Natural killer cell (primary cell): ENCODE results near the gene SLC26A5. TPM values are rescaled to one million over a fixed set of nuclear protein-coding genes. Genes with fewer than 3 reads are reported as not detected.
A peak's percentile ranks its signal among the peaks of the same experiment; 100 is the strongest.

Experiments used
- ATAC-seq, 3 donors: fragments of 150-1000 bp in 2 of 3; fragments of 200-7000 bp in 1 of 3; cut with Tn5 transposase; 1 replicate in 1 of 3; 2 replicates in 2 of 3; pipeline ENCODE4 v1.10.0; 2021; ENCODE audit warnings: mild to moderate bottlenecking in 2 of 3, moderate library complexity in 2 of 3
- DNase-seq, 2 donors: peaks; one replicate each; pipeline versions ENCODE4 v3.0.0 to v3.0.0-alpha.2; 2013 to 2021; ENCODE audit warnings: mixed read lengths in 1 of 2
- H3K27ac ChIP-seq: one replicate; pipeline ENCODE4 v1.5.1; 2013; ENCODE audit warnings: mild to moderate bottlenecking, low read length
- H3K27me3 ChIP-seq: one replicate; pipeline ENCODE4 v1.6.1; 2013; ENCODE audit warnings: low read length; ENCODE audit not compliant: control insufficient read depth, insufficient read depth
- H3K36me3 ChIP-seq: one replicate; pipeline ENCODE4 v1.6.1; 2013; ENCODE audit warnings: low read length; ENCODE audit not compliant: control insufficient read depth, insufficient read depth
- H3K4me1 ChIP-seq: one replicate; pipeline ENCODE4 v1.6.1; 2013; ENCODE audit warnings: low read length; ENCODE audit not compliant: control insufficient read depth, insufficient read depth
- H3K4me3 ChIP-seq: one replicate; pipeline ENCODE4 v1.5.1; 2013; ENCODE audit warnings: low read length
- H3K9me3 ChIP-seq: one replicate; pipeline ENCODE4 v1.6.1; 2013; ENCODE audit warnings: low read length; ENCODE audit not compliant: control insufficient read depth, insufficient read depth
- H3K27ac Mint-ChIP-seq, 2 donors: one replicate each; pipeline ENCODE4 v1.8.0; 2022; ENCODE audit warnings: mild to moderate bottlenecking in 2 of 2, mixed read lengths in 2 of 2, moderate library complexity in 1 of 2
- H3K27me3 Mint-ChIP-seq, 2 donors: one replicate each; pipeline ENCODE4 v1.8.0; 2022; ENCODE audit warnings: low read depth in 2 of 2, mixed read lengths in 2 of 2
- H3K36me3 Mint-ChIP-seq: one replicate; pipeline ENCODE4 v1.8.0; 2022; ENCODE audit warnings: mixed read lengths
- H3K4me1 Mint-ChIP-seq, 2 donors: one replicate each; pipeline ENCODE4 v1.8.0; 2022; ENCODE audit warnings: mixed read lengths in 2 of 2
- H3K4me3 Mint-ChIP-seq: one replicate; pipeline ENCODE4 v1.8.0; 2022; ENCODE audit warnings: mild to moderate bottlenecking, moderate library complexity, mixed read lengths
- H3K9me3 Mint-ChIP-seq, 2 donors: one replicate each; pipeline ENCODE4 v1.8.0; 2022; ENCODE audit warnings: mixed read lengths in 2 of 2
- WGBS: methylation state at CpG from one replicate; pipeline ENCODE4 v1.1.7; 2013; ENCODE audit warnings: missing lambda C conversion rate; ENCODE audit not compliant: insufficient coverage; 5-methylcytosine and 5-hydroxymethylcytosine counted together
- intact Hi-C: fragments of 100-400 bp; cut with micrococcal nuclease; formaldehyde crosslinking; loops from one replicate; pipeline ENCODE4 v1.14.2; 2022
- total RNA-seq, 4 donors: library from RNA; stranded (reverse); fragments of 120-200 nt in 1 of 4; gene quantifications; one replicate each; pipeline versions ENCODE4 v1.2.3 to v1.2.4, GENCODE V29; 2013 to 2022
- TF ChIP-seq, protein P1 (sequence below): fragments of 200-600 bp; IDR thresholded peaks from one replicate; pipeline ENCODE4 v1.8.0; 2022; ENCODE audit warnings: antibody characterized with exemption

SLC26A5 gene
- total RNA-seq, 3 donors from 2014 or later (not counting 1 experiment from before 2014, with no cell fraction given), result 0.30 TPM; not detected in 2

DNA sequence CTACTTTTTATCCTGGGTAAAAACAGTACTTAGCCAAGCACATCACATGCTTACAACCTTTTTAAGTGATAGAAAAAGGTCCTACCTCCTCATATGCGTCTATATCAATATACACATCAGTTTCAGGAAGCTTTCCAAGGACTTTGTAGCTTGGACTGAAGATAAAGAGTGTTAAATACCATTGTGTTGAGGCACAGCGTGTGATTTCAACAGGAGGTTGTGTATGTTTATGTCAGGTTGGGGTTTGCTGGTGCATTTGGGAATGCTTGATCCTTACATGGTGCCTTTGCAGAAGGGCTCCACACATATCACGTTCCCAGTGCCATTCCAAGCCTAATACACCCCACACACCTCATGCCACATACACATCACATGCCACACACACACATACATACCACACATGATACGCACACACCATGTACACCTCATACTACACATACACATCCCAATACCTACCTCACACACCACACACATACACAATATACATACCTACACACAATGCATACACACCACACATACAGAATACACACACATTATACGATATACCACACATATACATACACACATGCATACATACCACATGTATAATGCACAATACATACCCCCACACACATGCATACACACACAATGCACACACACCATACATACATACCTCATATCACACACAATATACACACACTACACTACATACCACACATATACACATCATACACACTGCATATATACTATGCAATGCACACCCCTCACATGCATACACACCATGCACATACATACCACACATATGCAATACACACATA is 65.4 kb downstream of the SLC26A5 start:
- ATAC-seq (peak in 1 of 3 donors; percentile 34), DNase-seq (no peak)
- Mint-ChIP-seq H3K27ac (no peak overlapping the region), H3K4me1 (no peaks in the 10 kb centered on the region), H3K9me3 (no peaks in the 10 kb centered on the region), H3K36me3 (no peaks in the 10 kb centered on the region), H3K27me3 (peaks cover 5 to 10% of the 10 kb centered on the region in 2 donors), H3K4me3 (no peak overlapping the region)
- no peaks in the 10 kb centered on the region for H3K4me1 ChIP-seq
- no peaks in the 10 kb centered on the region for H3K9me3 ChIP-seq
- WGBS, result 94% methylated on average over 4 of the region's 5 CpGs
- H3K36me3 ChIP-seq, result no peaks in the 10 kb centered on the region
- intact Hi-C loops, result no loop called here
- TF ChIP-seq, protein P1, sequence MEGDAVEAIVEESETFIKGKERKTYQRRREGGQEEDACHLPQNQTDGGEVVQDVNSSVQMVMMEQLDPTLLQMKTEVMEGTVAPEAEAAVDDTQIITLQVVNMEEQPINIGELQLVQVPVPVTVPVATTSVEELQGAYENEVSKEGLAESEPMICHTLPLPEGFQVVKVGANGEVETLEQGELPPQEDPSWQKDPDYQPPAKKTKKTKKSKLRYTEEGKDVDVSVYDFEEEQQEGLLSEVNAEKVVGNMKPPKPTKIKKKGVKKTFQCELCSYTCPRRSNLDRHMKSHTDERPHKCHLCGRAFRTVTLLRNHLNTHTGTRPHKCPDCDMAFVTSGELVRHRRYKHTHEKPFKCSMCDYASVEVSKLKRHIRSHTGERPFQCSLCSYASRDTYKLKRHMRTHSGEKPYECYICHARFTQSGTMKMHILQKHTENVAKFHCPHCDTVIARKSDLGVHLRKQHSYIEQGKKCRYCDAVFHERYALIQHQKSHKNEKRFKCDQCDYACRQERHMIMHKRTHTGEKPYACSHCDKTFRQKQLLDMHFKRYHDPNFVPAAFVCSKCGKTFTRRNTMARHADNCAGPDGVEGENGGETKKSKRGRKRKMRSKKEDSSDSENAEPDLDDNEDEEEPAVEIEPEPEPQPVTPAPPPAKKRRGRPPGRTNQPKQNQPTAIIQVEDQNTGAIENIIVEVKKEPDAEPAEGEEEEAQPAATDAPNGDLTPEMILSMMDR, result no peak
- H3K27me3 ChIP-seq, result peaks cover 4% of the 10 kb centered on the region
- H3K27ac ChIP-seq, result no peak overlapping the region
- H3K4me3 ChIP-seq, result no peak overlapping the region

- WGBS, result no CpG with 5 or more reads among the region's 3 CpGs
- no peaks in the 10 kb centered on the region for H3K4me1 ChIP-seq
- H3K4me3 ChIP-seq, result no peak overlapping the region
- H3K9me3 ChIP-seq, result no peaks in the 10 kb centered on the region
- TF ChIP-seq, protein P1, result no peak
- peaks cover 6% of the 10 kb centered on the region for H3K27me3 ChIP-seq
- Mint-ChIP-seq H3K27me3 (peaks cover 5 to 10% of the 10 kb centered on the region in 2 donors), H3K4me1 (no peaks in the 10 kb centered on the region), H3K36me3 (no peaks in the 10 kb centered on the region), H3K27ac (no peak overlapping the region), H3K9me3 (no peaks in the 10 kb centered on the region), H3K4me3 (no peak overlapping the region)
- no peak overlapping the region for H3K27ac ChIP-seq
- intact Hi-C loops, result no loop called here
- DNase-seq, result no peak
- H3K36me3 ChIP-seq, result no peaks in the 10 kb centered on the region
- ATAC-seq, result no peak
Measured at GRCh38 chr7:103379270-103379975, 66.6 kb downstream of the SLC26A5 start.

DNA sequence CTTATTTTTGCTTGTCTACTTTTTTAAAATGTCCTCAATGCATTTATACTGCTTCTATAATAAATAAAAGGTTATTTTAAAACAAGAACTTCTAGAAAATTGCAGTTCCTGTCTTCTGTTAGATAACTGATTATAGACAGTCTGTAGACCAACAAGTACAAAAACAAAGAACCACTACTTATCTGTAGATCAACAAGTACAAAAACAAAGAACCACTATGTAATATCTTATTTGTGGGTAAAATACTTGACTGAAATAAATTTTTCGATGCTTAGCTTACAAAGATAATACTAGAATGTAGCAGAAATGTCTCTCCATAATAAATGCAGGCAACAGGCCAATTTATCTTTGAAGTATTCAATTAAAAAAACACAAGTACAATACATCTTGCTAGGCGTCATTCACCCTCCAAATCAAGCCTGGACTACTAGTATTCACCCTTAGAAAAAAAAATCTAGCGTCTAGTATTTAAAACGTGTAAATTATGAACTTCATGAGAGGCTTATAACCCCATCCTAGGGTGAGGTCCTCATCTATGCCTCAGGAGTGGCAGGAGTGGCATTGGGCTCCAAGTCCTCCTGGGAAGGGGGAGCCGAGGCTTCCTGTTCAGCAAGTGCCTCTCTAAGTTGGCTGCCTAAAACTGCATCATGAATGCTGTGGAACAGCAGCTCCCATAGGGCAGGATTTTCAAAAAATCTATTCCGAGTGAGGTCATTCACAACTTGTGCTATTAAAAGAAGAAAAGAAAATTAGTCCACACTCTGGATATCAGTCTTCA is 72.0 kb downstream of the SLC26A5 start:
- TF ChIP-seq, protein P1, result no peak
- Mint-ChIP-seq H3K36me3 (no peaks in the 10 kb centered on the region), H3K9me3 (no peaks in the 10 kb centered on the region), H3K4me1 (no peaks in the 10 kb centered on the region), H3K27ac (no peak overlapping the region), H3K4me3 (no peak overlapping the region), H3K27me3 (peaks cover 5 to 10% of the 10 kb centered on the region in 2 donors)
- intact Hi-C loops, result no loop called here
- H3K4me3 ChIP-seq, result no peak overlapping the region
- H3K9me3 ChIP-seq, result no peaks in the 10 kb centered on the region
- ATAC-seq, result no peak
- peaks cover 6% of the 10 kb centered on the region for H3K27me3 ChIP-seq
- H3K4me1 ChIP-seq, result no peaks in the 10 kb centered on the region
- DNase-seq, result no peak
- H3K27ac ChIP-seq, result no peak overlapping the region
- WGBS, result 74% methylated on average over 6 of the region's 6 CpGs
- peaks cover 5% of the 10 kb centered on the region for H3K36me3 ChIP-seq
